GM12873 (cell line): Measurements from ENCODE around the gene C16orf89.

Source experiments
- CTCF ChIP-seq: IDR thresholded peaks from 2 replicates; pipeline ENCODE4 v1.5.1; 2012; ENCODE audit warnings: low read depth, mild to moderate bottlenecking, moderate library complexity, low read length, control low read depth; ENCODE audit not compliant: insufficient read depth; ENCODE audit errors: missing control alignments

The C16orf89 gene

DNA sequence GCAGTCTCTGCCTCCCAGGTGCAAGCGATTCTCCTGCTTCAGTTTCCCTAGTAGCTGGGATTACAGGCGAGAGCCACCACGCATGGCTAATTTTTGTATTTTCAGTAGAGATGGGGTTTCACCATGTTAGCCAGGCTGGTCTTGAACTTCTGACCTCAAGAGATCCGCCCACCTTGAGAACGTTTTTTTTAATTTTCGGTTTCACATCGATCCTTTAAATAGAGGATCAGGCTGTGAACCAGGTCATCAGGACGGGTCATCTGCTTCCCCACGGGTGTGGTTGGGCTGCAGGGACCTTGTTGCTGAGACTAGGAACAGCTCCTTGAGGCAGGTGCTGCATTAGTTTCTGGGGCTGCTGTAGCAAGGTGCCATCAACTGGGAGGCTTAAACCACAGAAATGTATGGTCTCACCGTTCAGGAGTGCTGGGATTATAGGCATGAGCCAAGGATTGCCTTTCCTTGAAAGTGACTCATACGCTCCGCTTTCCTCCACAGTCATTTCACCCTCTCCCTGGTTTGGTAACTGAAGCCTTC, 24.1 kb downstream of the C16orf89 start:
- TF ChIP-seq CTCF: no peak

DNA sequence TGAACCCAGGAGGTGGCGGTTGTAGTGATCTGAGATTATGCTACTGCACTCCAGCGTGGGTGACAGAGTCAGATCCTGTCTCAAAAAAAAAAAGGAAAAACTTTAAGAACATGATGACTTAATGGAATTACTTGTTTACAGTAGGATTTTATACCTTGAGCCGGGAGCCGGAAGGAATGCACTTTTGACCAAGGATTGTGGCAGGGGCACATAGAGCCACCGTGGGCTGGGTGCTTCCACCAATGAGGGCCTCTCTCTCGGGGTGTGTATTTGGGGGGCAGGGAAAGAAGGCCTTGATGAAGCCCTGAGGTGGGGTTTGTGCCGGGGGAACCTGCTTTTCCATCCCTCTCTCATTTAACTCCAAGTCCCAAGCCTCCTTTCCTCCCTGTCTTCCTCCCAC, 25.3 kb downstream of the C16orf89 start:
- no peak for TF ChIP-seq CTCF

DNA sequence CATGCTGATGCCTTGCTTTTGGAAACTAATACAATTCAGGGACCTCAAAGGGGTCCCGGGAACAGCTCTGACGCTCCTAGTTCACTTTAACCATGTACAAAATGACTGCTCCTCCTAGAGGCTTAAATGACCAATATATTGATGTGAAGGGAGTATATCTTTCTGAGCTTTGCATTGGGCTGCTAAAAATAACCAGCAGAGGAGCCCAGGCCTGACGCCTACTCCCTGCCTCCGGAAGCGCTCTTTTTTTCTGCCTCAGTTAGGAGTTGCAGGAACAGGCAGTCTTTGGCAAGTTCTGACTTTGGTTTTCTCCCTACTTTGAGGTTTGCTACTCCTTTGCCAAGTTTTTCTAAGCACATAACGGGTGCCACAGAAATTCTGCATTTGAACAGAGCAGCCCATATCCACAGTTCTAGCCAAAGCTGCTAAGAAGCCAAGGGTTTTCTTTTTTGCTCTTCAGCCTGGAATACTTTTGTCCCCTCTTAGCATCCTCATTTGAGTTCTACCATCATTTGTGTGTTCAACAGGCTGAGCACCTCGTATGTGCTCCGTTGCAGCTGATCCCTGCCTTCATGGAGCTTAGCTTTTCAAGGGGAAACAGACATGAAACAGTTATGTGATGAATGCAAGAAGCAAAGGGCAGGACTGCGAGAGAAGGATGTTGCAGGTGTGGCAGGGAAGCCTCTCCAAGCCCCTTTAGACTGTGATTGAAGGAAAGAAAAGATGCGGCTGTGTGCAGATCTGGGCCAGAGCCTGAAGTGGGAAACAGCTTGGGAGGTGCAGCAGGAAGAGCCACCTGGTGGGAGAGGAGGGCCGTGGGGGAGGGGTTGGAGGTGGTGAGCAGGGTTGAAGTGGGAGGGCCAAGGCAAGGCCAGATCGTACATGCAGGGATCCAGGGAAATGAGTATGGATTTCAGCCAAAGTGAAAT, 29.3 kb downstream of the C16orf89 start:
- TF ChIP-seq CTCF: no peak

GRCh38 chr16:5035909-5036227, 29.9 kb downstream of the C16orf89 start:
- TF ChIP-seq CTCF: no peak

GRCh38 chr16:5034167-5034523, 31.6 kb downstream of the C16orf89 start:
- TF ChIP-seq CTCF: no peak

GRCh38 chr16:5033256-5034166, 32.2 kb downstream of the C16orf89 start, which contains the start of gene NAGPA:
TSS of gene NAGPA (minus strand) at chr16:5033935. CDS start at chr16:5033914, 21 bp downstream.
- TF ChIP-seq CTCF: no peak

- TF ChIP-seq CTCF: no peak
These were observed 33.0 kb downstream of the C16orf89 start for GRCh38 chr16:5032748-5033167.
